GM18517 (cell line): Measurements from ENCODE around the gene LMO7.

ENCODE experiments used
- ATAC-seq: cut with Tn5 transposase; IDR thresholded peaks from one replicate; pipeline ENCODE4 v1.9.1; 2021; ENCODE audit warnings: mild to moderate bottlenecking, moderate library complexity; ENCODE audit not compliant: unreplicated experiment

Gene LMO7

DNA sequence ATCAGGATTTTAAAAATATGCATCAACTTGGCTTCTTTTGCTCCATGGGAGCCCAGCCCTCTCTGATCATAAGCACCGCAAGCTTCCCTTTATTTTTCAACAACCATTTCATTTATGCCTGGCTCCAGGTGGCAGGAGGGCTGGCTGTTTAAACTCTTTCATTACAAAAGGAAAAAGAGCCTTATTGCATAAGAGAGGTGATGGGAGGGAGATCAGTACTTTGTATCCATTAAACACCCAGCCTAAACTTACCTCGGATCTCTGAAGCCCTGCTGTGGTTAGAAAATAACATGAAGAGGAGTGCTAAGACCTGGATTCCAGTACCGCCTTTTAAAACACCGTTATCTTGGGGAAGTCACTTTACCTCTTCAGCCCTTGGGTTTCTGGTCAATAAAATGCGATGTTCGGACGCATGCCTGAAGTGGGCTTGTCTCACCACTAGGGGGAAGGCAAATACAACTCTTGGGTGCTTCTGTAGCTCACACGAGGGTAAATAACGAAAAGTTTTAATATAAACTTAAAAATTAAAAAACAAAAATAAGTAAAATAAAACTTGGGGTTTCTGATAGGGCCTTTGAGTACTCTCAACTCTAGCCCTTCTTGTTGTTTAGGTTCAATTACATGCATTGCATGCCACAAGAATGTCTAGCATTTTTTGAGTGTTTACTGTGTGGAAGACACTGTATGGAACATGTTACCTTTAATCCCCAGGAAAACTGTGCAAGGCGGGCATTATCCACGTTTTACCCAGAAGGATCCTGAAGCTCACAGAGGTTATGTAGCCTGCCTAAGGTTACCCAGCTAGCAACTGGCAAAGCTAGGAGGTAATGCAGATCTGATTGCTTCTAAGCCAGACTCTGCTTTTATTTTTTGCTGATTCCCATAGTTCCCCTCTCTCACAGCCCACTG, 240.3 kb downstream of the LMO7 start:
- peak; percentile 92 for ATAC-seq

- ATAC-seq, result no peak
These were observed 240.9 kb downstream of the LMO7 start for GRCh38 chr13:75877071-75877470.

DNA sequence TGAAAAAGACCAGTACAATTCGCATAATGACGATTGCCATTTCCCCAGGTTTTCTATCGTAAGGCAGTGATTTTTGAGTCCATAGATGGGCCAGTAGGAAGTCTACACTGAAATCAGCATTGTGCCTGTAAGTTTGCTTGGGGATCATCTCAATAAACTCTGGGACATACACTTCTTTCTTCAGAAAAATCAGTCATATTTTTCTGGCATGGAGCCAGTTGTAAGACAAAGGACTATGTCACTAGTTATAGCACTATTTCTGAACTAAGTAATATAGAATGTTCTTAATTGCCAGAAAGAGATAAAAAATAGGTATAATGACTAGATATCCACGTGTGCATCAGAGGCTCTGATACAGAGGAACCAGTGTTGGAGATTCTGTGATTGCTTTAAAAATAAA, 243.5 kb downstream of the LMO7 start:
- no peak for ATAC-seq

DNA sequence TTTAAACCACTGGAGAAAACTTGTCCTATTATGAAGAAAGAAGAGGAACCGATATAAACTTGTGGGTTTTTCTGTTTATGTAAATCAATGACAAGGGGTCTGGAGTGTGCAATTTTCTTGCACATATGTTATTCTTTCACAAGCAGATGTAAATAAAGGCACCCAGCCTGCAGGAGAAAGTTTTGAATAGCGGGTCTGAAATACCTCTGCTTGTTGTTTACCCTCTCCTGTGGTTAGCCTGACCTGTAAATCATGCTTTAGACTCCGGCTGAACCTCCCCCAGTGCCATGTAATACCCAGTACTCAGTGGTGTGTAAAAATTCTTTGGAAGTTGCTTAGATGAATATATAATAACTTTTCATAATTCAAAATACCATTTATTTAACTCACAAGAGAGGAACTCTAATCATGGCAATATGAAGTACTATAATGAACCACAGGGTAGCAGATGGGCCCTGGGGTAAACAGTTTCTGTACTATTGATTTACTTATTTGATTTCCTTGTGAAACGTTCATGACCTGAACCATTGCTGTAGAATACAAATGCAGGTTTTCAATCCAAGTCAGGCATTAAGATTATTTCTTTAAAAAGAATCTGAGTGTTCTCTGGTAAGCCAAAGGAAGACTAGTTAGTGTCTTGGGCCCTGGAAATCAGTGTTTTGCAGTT, 245.1 kb downstream of the LMO7 start:
- no peak for ATAC-seq

DNA sequence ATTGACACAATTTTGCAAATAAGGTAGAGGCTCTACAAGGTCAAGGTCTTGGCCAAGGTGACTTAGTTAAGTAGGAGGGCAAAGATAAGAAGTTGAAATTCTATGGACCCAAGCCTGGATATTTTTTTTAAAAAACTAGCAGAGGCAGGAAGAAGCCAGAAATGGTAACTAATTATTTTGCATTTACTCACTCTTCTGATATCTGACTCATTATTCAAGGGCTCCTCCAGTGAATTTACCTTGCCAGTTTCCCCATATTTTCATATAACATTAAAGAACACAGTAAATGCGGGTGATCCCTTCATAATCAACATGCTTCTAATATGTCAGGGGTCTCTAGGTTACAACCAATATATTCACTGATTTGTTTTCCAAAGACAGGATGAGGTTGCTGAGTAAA, 246.1 kb downstream of the LMO7 start:
- no peak for ATAC-seq

DNA sequence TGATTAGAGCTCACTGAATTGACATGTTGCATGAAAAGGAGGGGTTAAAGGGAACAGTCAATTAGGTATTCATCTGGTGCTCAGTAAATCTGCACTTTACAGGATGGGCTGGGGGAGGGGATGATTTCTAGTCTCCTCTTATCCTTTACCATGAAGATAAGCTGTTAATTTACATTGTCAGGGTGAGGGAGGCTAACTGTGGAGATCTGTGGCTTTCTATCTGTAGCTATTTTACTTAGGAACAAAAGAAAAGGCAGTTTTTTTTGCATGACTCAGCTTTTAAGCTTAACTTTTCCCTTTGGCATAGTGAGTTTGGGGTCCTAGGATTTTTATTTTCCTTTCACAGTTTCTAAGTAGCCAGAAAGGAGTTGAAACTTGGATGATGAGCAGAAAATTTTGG, 253.3 kb downstream of the LMO7 start:
- no peak for ATAC-seq

DNA sequence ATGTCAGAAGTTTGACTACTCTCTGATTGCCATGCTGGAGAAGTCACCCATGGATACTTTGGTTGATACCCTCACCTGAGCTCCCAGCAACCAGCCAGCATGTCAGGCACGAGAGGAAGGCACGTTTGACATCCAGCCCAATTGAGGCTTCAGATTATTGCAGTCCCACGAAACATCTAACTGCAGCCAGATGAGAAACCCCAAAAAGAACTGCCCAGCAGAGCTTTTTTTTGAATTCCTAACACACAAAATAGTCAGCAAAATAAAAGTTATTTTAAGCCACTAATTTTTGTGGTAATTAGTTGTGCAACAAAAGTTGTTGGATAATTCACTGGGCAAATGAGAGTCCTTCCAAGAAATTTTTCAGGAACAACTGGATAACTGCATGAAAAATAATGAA, 259.0 kb downstream of the LMO7 start:
- ATAC-seq, result no peak

DNA sequence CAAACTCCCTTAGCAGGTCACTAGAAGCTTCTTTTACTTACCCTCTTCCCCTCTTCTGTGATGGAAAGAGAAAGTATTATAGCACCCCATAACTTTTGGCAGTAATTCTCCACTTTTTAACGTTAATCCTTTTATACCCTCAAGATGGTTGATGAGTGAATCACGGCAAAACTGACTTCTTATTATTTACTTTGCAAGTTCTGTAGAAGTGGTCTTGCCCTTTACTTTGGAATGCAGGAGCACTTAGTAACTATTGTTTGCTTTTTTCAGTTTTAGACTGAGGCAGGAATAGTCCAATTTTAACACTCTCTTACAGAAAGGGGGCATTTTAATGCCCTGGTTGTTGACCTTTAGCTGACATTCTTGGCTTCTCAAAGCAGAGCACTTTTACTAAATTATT, 260.1 kb downstream of the LMO7 start:
- ATAC-seq, result no peak

GRCh38 chr13:75897386-75897785, 261.3 kb downstream of the LMO7 start:
- ATAC-seq, result no peak

DNA sequence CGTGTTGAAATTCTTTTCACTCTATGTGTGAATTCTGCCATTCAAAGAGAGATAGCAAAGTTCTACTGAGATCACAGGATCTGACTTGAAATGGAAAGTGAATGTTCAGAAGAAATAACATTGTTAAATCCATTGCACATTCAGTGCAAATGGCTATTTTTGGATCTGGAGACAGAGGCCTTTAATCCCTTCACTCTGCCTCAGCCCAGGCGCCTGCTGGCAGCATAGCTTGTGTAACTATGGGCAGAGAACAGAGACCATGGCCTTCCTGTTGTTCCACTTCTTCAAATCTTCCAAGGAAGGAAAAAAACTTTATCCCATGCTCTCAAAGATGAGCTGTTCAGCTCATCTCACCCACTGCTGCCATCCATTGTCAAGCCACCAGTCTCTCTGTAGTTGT, 265.4 kb downstream of the LMO7 start:
- ATAC-seq, result no peak

DNA sequence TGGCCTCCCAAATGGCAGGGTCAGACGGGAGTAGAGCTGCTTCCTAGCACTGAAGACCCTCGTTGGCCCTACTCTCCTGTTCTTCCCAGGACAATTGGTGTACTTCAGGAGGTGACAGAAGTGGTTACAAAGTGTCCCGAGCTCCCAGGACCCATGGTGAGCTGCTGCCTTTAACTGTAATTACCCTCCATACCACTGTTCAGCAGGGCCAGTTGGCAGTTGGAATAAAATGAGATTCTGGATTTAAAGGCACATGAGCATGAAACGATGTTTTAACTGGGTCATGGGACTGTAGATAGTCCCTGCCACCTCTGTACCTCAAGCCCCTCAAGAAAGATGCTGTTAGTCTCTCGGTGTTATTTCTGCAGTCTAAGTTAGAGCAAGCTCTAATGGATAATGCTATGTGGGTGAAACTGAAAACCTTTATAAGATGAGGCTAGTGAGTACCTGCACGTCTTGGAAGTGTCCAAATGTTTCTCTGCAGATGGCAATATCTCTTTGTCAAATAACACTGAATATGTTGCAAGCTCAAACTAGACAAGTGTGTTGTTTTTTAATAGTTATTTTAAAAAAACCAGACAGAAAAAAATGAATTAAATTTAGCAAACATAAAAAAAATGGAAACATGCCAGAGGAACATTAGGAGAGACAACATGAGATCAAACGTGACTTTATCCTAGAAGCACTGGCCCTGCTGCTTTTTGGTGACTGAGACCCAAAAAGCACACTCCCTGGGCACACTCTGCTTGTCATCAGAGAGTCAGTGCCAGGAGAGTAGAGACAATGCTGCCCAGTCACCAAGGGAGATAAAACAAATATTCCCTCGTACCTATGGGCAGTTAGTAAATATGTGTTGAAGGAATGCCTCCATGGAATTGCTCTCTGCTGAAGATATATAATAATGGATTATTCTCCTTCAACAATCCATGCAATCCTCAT, 266.3 kb downstream of the LMO7 start:
- no peak for ATAC-seq

DNA sequence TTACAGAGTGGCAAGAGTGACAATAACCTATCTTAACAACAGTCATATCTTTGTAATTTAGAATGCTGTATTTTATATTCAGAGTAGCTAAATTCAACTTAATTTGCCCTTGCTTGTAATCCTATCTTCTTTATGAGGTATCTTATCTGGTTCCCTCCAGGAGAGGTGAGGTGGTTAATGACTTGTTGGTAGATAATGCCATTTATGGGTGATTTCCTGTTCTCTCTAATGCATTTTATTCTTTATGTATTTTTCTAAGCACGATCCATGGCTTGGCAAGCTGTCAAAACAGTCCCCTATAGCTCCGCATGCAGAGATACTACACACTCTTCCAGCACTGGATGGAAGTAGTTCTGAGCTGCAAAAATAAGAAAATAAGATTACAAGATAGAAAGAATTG, 267.9 kb downstream of the LMO7 start:
- no peak for ATAC-seq

GRCh38 chr13:75906315-75906714, 270.2 kb downstream of the LMO7 start:
- ATAC-seq, result no peak

DNA sequence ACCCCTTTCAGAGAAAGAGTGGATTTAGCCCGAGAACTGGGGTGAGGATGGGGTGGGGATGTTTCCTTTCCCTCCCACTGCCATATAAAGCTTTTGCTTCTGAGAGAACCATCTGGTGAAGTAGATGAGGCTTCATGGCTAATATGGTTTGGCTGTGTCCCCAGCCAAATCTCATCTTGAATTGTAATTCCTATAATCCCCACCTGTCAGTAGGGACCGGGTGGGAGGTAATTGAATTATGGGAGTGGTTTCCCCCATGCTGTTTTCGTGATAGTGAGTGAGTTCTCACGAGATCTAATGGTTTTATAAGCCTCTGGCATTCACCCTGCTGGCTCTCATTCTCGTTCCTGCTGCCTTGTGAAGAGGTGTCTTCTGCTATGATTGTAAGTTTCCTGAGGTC, 270.9 kb downstream of the LMO7 start:
- ATAC-seq, result no peak

- no peak for ATAC-seq
These were observed 272.0 kb downstream of the LMO7 start for GRCh38 chr13:75908141-75908540.
